OCI-LY1 (cell line): ENCODE results near the gene DUSP7.

ENCODE experiments used
- CTCF ChIP-seq: fragments of 200-600 bp; sonication (generic), shearing (Covaris generic); IDR thresholded peaks from 2 replicates; pipeline ENCODE4 v1.5.1; 2017; ENCODE audit warnings: mild to moderate bottlenecking, antibody characterized with exemption, low read length, moderate library complexity, mixed read lengths
- EZH2 ChIP-seq: fragments of 200-600 bp; sonication (generic), shearing (Covaris generic); IDR thresholded peaks from 2 replicates; pipeline ENCODE4 v1.8.0; 2017; ENCODE audit warnings: borderline replicate concordance, mixed run types, mild to moderate bottlenecking, antibody characterized with exemption, low read length, moderate library complexity, mixed read lengths

GRCh38 chr3:52012699-52013098 lies 43.7 kb downstream of the DUSP7 start:
- TF ChIP-seq CTCF: no peak
- no peak for TF ChIP-seq EZH2
